BE2C (cell line): ENCODE measurements around the gene DNAJC16.

Experiments
- DNase-seq: peaks from one replicate; pipeline ENCODE4 v3.0.0-alpha.2; 2020
- H3K27me3 ChIP-seq: fragments of 250-450 bp; sonication (Bioruptor Pico); 2 replicates; pipeline ENCODE4 v1.5.1; 2020; ENCODE audit warnings: mild to moderate bottlenecking
- H3K36me3 ChIP-seq: fragments of 250-450 bp; sonication (Bioruptor Pico); 2 replicates; pipeline ENCODE4 v1.5.1; 2020; ENCODE audit warnings: mild to moderate bottlenecking
- H3K4me1 ChIP-seq: fragments of 250-450 bp; sonication (Bioruptor Pico); 2 replicates; pipeline ENCODE4 v1.5.1; 2020
- H3K4me3 ChIP-seq: 2 replicates; pipeline ENCODE4 v1.5.1; 2011; ENCODE audit warnings: low read depth, low read length
- H3K9me3 ChIP-seq: fragments of 250-450 bp; sonication (Bioruptor Pico); 2 replicates; pipeline ENCODE4 v1.5.1; 2020
- TF ChIP-seq, protein P1 (sequence below): IDR thresholded peaks from 2 replicates; pipeline ENCODE4 v1.5.1; 2012; ENCODE audit warnings: mild to moderate bottlenecking, low read depth, low read length

DNAJC16 gene

GRCh38 chr1:15523104-15524020 lies 3.3 kb upstream of the DNAJC16 start:
- Histone ChIP-seq H3K4me1 (no peaks in the 10 kb centered on the region; the same call in 1 of the 2 replicates), H3K4me3 (peak overlapping the region; percentile 63), H3K27me3 (no peaks in the 10 kb centered on the region), H3K36me3 (no peaks in the 10 kb centered on the region), H3K9me3 (no peaks in the 10 kb centered on the region)
- TF ChIP-seq, protein P1, sequence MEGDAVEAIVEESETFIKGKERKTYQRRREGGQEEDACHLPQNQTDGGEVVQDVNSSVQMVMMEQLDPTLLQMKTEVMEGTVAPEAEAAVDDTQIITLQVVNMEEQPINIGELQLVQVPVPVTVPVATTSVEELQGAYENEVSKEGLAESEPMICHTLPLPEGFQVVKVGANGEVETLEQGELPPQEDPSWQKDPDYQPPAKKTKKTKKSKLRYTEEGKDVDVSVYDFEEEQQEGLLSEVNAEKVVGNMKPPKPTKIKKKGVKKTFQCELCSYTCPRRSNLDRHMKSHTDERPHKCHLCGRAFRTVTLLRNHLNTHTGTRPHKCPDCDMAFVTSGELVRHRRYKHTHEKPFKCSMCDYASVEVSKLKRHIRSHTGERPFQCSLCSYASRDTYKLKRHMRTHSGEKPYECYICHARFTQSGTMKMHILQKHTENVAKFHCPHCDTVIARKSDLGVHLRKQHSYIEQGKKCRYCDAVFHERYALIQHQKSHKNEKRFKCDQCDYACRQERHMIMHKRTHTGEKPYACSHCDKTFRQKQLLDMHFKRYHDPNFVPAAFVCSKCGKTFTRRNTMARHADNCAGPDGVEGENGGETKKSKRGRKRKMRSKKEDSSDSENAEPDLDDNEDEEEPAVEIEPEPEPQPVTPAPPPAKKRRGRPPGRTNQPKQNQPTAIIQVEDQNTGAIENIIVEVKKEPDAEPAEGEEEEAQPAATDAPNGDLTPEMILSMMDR = no peak
- DNase-seq = no peak

DNA sequence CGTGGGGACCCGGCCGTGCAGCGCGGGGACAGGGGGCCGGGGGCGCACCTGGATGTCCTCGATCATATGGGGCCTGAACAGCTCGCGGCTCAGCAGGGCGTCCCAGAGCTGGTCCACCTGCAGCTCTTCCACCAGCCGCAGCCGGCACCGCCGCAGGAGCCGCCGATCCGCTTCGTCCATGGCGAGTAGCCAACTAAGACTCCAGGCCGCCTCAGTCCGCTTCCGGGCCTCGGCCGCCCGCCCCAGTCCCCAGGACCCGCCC lies 2.7 kb upstream of the DNAJC16 start, which contains the start of gene CASP9:
Gene CASP9 (minus strand): TSS at position 195 of the 262 bp plus-strand sequence. CDS start 15 bp downstream, at position 180.
- H3K4me3 ChIP-seq = peak within 1 kb of the TSS; percentile 63
- H3K27me3 ChIP-seq = no peaks in the 10 kb centered on the region
- H3K9me3 ChIP-seq = no peaks in the 10 kb centered on the region
- H3K36me3 ChIP-seq = no peaks in the 10 kb centered on the region
- no peaks in the 10 kb centered on the region; the same call in 1 of the 2 replicates for H3K4me1 ChIP-seq
- no peak for DNase-seq
- TF ChIP-seq, protein P1 = no peak

- Histone ChIP-seq H3K4me1 (no peaks in the 10 kb centered on the region; the same call in 1 of the 2 replicates), H3K27me3 (no peaks in the 10 kb centered on the region), H3K36me3 (no peaks in the 10 kb centered on the region), H3K9me3 (no peaks in the 10 kb centered on the region), H3K4me3 (peak overlapping the region; percentile 47)
- peak; percentile 97 for DNase-seq
- TF ChIP-seq, protein P1 = no peak
Observed at GRCh38 chr1:15524283-15525049, 2.2 kb upstream of the DNAJC16 start.

DNA sequence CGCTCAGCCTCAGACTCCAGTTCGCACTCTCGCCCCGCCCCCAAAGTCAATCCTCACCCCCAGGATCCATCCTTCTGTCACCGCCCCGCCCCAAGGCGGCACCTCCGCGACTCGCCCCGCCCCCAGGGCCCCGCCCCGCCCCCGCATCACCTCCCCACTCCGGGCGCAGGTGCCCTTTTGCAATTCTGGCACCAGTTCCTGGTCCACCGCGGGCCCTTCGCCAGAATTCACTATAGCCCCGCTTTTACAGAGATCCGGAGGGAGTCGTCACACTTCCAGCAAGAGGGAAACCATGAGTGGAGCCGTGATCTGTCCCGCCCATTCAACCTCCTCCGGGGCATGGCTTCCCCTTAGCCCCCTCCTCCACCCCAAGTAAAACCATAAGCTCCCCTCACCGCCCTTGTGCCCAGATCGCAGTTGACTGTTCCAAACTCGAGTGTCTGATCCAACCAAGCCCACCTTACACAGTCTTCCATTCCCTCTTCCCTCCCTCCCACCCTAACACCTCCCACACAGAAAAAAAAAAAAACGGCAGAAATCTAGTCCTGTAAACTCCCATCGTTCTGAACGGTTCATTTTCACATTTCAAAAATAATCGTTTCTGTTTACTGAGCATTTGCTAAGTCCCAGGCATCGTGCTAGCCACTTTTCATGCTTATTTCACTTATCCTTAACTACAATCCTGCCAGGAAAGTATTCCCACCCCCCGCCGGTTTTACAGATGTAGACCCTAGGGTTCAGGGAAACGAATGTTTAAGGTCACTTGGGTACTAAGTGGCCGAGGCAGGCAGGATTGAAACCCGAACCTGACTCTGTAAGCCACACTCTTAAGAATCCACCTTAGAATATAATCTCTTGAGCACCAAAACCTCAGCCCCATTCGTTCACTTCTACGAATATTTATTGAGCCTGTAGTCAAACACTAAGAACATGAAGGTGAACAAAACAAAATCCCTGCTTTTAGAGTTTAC lies 1.3 kb upstream of the DNAJC16 start:
- H3K9me3 ChIP-seq = no peaks in the 10 kb centered on the region
- H3K27me3 ChIP-seq = no peaks in the 10 kb centered on the region
- no peaks in the 10 kb centered on the region for H3K36me3 ChIP-seq
- DNase-seq = no peak
- no peaks in the 10 kb centered on the region; the same call in 1 of the 2 replicates for H3K4me1 ChIP-seq
- peak overlapping the region; percentile 58 for H3K4me3 ChIP-seq
- TF ChIP-seq, protein P1 = no peak

- Histone ChIP-seq H3K4me3 (peak overlapping the region; percentile 58), H3K27me3 (no peaks in the 10 kb centered on the region), H3K9me3 (no peaks in the 10 kb centered on the region), H3K36me3 (no peaks in the 10 kb centered on the region), H3K4me1 (no peaks in the 10 kb centered on the region; the same call in 1 of the 2 replicates)
- TF ChIP-seq, protein P1 = no peak
- DNase-seq = no peak
Observed at GRCh38 chr1:15526021-15526489, 593 bp upstream of the DNAJC16 start.
